GM12875 (cell line): Measurements from ENCODE around the gene GLT8D2.
A peak's percentile ranks its signal among the peaks of the same experiment; 100 is the strongest.

Experiments
- H3K4me3 ChIP-seq: one replicate; pipeline ENCODE4 v1.5.1; 2011; ENCODE audit warnings: low read depth, low read length, control low read depth
- TF ChIP-seq, protein P1 (sequence below): IDR thresholded peaks from 2 replicates; pipeline ENCODE4 v1.5.1; 2011; ENCODE audit warnings: low read depth, mild to moderate bottlenecking, control low read depth, inconsistent platforms, low read length, moderate library complexity, borderline replicate concordance; ENCODE audit not compliant: insufficient read depth

Gene GLT8D2

DNA sequence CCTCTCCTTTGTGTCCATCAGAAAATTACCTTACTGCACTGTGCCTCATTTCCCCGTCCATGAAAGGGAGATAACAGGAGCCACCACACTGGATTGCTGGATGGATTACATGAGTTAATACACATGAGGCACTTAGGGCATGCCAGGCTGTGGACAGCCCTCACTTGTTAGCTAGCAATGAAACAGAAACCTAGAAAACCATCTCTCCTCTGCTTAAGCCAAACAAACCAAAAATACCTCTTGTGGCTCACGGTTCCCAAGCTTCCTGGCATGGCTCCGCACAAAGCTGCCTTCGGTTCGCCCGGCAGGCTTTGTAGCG lies 13.7 kb upstream of the GLT8D2 start:
- TF ChIP-seq, protein P1, sequence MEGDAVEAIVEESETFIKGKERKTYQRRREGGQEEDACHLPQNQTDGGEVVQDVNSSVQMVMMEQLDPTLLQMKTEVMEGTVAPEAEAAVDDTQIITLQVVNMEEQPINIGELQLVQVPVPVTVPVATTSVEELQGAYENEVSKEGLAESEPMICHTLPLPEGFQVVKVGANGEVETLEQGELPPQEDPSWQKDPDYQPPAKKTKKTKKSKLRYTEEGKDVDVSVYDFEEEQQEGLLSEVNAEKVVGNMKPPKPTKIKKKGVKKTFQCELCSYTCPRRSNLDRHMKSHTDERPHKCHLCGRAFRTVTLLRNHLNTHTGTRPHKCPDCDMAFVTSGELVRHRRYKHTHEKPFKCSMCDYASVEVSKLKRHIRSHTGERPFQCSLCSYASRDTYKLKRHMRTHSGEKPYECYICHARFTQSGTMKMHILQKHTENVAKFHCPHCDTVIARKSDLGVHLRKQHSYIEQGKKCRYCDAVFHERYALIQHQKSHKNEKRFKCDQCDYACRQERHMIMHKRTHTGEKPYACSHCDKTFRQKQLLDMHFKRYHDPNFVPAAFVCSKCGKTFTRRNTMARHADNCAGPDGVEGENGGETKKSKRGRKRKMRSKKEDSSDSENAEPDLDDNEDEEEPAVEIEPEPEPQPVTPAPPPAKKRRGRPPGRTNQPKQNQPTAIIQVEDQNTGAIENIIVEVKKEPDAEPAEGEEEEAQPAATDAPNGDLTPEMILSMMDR: no peak
- peak overlapping the region; percentile 79 for H3K4me3 ChIP-seq

DNA sequence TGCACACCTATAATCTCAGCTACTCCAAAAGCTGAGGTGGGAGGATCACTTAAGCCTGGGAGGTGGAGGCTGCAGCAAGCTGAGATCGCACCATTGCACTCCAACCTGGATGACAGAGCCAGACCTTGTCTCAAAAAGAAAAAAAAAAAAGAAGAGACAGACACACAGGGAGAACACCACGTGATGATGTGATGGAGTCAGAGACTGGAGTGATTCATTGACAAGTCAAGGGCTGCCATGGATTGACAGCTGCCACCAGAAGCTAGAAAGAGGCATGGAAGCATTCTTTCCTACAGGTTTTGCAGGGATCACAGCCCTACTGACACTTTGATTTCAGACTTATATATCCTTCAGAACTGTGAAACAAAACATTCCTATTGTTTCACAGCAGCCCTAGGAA lies 10.8 kb upstream of the GLT8D2 start:
- H3K4me3 ChIP-seq: no peak overlapping the region
- TF ChIP-seq, protein P1: no peak

DNA sequence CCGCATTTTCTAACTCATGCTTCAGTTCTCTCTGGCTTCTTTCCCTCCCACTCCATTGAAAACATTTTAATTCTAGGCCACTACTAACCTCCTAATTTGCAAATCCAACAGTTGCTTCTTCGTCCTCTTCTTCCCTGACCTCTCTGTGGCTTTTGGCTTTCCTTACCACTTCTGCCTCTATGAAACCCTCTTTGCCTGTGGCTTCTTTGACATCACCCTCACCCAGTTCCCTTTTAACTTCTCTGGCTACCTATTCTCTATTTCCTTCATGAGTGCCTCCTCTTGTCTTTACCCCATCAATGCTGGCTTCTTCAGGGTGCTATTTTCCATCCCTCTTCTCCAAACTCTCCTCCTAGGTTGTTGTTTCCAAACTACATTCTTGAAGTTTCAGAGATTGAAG lies 10.0 kb upstream of the GLT8D2 start:
- H3K4me3 ChIP-seq: no peak overlapping the region
- TF ChIP-seq, protein P1: no peak

DNA sequence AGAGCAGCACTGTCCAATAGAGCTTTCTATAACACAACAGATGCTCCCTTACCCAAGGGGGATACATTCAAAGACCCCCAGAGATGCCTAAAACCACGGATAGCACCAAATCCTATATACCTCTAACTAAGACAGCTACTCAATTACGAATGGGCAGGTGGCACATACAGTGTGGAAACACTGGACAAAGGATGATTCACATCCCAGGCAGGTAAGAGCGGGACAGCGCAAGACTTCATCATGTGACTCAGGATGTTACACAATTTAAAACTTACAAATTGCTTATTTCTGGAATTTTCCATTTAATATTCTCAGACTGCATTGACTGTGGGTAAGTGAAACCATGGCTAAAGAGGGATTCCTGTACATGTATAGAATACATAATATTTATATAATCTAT lies 8.8 kb upstream of the GLT8D2 start:
- TF ChIP-seq, protein P1: no peak
- H3K4me3 ChIP-seq: no peak overlapping the region

DNA sequence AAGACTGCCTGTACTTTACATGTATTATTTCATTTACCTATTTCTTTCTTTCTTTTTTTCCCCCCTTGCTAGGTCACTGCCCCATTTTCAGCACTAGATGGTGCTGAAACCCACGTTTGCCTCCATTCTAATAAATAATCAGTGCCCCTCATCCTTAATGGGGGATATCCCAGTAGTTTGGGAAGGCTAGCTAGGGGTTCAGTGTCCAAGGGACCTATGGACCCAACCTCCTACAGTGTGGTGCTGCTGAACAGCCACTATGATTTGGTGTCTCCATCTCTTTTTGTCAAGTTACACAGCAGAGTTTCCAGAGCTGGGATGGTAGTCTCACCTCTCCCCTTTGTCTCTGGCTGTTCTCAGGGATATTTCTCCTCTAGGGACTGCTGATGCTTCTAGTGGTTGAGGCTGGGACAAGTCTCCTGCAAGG lies 7.8 kb upstream of the GLT8D2 start:
- TF ChIP-seq, protein P1: peak; percentile 59; the same call in 1 of the 2 replicates
- H3K4me3 ChIP-seq: no peak overlapping the region

DNA sequence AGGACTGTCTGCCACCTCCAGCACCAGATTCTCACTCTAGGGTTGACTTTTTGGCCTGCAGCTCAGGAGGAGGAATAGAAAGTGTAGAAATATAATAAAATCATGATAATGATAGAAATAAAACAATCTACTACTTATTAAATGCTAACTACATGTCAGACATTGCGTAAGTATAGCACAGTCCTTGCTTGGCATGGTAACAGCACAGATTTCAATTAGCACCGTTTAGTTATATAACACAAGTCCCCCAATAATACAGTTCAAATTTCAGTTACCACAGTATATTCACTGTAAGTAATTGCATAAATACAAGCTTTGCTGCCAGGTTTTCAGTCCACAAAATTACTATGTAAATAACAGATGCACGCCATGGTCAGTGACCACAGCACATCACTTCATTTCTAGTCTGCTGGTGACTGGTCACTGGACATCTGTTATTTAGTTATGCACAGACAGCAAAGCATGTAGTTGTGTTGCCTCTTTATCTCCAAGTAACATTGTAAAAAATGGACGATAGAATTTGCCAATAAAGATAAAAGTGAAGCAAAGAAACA lies 6.5 kb upstream of the GLT8D2 start:
- TF ChIP-seq, protein P1: no peak

DNA sequence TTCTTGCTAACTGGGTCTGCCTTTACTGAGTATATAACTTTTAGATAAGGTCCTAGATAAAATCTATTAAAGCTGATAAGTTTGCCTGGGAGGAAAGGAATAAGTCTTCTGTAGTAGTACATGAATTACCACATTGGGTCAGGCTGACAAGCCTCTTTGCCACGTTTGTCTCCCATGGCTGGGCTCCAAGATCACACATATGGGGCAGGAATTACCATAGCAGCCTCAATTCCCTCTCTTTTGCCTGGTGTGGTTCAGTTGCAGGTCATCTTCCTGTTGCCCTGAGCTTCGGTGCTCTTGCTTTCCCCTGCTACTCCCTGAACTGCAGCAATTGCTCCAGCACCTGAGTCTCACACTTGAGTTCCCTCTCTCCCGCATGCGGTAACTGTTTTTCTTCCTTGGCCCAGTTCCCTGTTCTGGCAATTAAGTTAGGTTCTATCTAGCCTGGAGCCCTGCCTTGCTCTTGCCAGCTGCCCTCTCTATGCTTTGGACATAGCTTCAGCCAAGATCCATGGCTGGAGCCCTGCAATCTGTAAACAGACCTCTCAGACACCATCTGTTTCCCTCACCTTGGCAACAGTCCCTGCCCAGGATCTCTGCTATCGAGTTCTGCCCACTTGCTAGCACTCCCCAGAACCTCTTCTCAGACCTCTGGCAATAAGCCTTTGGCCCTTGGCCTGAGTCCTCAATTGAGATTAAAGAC lies 5.8 kb upstream of the GLT8D2 start:
- H3K4me3 ChIP-seq: no peak overlapping the region
- TF ChIP-seq, protein P1: no peak

More for the DNA sequence above, 6.5 kb upstream of the GLT8D2 start:
- H3K4me3 ChIP-seq: no peak overlapping the region
